Measurements from ENCODE around the gene MEP1B. TPM values are rescaled to one million over a fixed set of nuclear protein-coding genes. Genes with fewer than 3 reads are reported as not detected.
"Not testable (repeated sequence)": the region's sequence is repeated elsewhere in the genome, so short reads cannot be mapped to it uniquely, and the experiment has no call there.

Gene MEP1B
- total RNA-seq, 1 donor from 2014 or later = not detected

DNA sequence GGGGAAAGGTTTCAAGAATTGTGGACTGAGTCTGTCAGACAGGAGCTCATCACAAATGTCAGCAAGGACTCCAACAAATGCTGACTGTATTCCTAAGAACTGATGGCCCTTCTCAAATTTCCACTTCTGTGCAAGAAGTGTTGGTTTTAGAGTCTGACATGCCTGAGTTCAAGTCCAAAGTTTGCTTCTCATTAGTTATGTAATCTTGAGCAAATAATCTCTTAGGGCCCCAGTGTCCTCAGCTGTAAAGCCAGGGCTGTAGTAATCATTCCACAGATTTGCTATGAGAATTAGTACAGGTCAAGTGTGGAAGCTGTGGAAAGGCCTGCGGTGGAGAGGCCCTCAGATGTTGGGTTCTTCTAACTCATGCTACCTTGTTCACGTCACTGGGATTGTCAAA lies 23.9 kb downstream of the MEP1B start:
- Histone ChIP-seq H3K4me3 (ENCODE audit: low read depth, low read length) (no peak overlapping the region), H3K27me3 (ENCODE audit: control insufficient read depth, insufficient read depth, low read length) (no peaks in the 10 kb centered on the region), H3K36me3 (ENCODE audit: control insufficient read depth, insufficient read depth, low read length) (no peaks in the 10 kb centered on the region)
- TF ChIP-seq, protein P1, sequence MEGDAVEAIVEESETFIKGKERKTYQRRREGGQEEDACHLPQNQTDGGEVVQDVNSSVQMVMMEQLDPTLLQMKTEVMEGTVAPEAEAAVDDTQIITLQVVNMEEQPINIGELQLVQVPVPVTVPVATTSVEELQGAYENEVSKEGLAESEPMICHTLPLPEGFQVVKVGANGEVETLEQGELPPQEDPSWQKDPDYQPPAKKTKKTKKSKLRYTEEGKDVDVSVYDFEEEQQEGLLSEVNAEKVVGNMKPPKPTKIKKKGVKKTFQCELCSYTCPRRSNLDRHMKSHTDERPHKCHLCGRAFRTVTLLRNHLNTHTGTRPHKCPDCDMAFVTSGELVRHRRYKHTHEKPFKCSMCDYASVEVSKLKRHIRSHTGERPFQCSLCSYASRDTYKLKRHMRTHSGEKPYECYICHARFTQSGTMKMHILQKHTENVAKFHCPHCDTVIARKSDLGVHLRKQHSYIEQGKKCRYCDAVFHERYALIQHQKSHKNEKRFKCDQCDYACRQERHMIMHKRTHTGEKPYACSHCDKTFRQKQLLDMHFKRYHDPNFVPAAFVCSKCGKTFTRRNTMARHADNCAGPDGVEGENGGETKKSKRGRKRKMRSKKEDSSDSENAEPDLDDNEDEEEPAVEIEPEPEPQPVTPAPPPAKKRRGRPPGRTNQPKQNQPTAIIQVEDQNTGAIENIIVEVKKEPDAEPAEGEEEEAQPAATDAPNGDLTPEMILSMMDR (IDR thresholded peaks at IDR 0.05; ENCODE audit: insufficient read depth, low read length, poor library complexity, severe bottlenecking) = no peak
- DNase-seq (ENCODE audit: low read depth) = no peak

DNA sequence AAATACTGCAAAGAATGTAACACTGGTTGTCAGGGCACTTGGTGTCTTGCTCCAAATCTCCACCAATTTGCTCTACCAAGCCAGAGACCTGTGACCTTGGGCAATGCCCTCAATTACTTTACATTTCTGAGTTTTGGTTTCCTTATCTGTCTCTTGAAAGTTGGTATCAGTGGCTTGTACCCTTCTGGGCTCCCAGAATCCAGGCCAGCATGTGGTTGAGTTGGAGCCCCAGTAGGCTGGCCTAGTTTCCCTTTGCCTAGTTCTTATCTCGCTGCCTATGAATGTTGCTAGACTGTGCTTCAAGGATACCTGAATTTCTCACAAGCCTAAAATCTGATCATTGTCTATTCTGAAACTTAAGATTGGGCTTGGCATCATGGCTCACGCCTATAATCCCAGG lies 26.6 kb downstream of the MEP1B start:
- H3K4me3 ChIP-seq (ENCODE audit: low read depth, low read length) = no peak overlapping the region
- TF ChIP-seq, protein P1 (IDR thresholded peaks at IDR 0.05; ENCODE audit: insufficient read depth, low read length, poor library complexity, severe bottlenecking) = no peak

DNA sequence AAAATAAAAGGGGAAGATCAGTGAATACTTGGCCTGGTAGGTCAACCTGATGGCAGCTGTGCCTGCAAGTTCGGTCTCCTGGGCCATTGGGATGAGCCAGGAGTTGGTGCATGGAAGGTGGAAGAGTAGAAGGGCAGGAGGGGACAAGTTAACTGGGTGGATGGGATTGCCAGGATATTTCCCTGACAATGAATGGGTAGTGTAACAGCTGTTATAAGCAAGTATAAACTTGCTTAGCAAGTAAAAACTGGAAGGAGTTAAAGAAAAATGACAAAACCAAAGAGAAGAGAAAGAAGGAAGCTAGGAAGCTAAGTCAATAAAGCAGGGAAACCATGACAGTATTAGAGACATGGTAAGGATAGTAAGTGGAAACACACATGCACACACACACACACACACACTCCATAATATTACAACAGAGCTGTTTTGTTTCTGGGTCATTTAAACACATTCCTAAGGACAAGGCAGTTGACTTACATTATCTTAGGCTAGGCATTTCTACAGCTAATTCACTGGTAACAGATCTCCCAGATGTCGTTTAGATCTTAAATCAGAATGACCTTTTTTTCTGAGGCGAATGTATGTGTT lies 29.7 kb downstream of the MEP1B start:
- no peaks in the 10 kb centered on the region for H3K27me3 ChIP-seq (ENCODE audit: control insufficient read depth, insufficient read depth, low read length)
- no peak for DNase-seq (ENCODE audit: low read depth)
- no peaks in the 10 kb centered on the region for H3K36me3 ChIP-seq (ENCODE audit: control insufficient read depth, insufficient read depth, low read length)
- TF ChIP-seq, protein P1 (IDR thresholded peaks at IDR 0.05; ENCODE audit: insufficient read depth, low read length, poor library complexity, severe bottlenecking) = no peak
- no peak overlapping the region for H3K4me3 ChIP-seq (ENCODE audit: low read depth, low read length)

More for the DNA sequence above, 26.6 kb downstream of the MEP1B start:
- DNase-seq (ENCODE audit: low read depth) = no peak
- Histone ChIP-seq H3K36me3 (ENCODE audit: control insufficient read depth, insufficient read depth, low read length) (no peaks in the 10 kb centered on the region), H3K27me3 (ENCODE audit: control insufficient read depth, insufficient read depth, low read length) (no peaks in the 10 kb centered on the region)

DNA sequence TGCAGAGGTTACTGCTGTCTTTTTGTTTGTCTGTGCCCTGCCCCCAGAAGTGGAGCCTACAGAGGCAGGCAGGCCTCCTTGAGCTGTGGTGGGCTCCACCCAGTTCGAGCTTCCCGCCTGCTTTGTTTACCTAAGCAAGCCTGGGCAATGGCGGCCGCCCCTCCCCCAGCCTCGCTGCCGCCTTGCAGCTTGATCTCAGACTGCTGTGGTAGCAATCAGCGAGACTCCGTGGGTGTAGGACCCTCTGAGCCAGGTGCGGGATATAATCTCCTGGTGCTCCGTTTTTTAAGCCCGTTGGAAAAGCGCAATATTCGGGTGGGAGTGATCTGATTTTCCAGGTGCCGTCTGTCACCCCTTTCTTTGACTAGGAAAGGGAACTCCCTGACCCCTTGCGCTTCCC lies 43.5 kb downstream of the MEP1B start:
- not testable (repeated sequence) for H3K4me3 ChIP-seq (ENCODE audit: low read depth, low read length); H3K36me3 ChIP-seq (ENCODE audit: control insufficient read depth, insufficient read depth, low read length); H3K27me3 ChIP-seq (ENCODE audit: control insufficient read depth, insufficient read depth, low read length); DNase-seq (ENCODE audit: low read depth)

DNA sequence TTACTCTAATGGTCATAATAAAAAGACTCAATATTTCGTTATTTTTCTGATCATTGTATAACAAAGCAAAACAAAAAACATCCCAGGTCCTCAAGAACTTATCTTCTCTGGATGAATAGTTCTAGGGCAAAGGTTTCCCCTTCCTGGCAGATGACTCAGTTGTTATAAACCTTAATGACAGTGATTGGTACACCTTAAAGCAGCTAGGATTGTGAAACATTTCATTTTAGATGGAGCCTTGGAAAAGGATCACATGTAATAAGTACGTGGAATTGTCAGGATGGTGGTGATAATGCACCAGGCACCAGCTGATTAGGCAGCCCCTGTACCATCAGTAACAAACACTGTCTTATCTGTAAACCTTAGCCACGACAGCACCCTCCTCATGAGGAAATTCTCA lies 47.2 kb downstream of the MEP1B start:
- Histone ChIP-seq H3K36me3 (ENCODE audit: control insufficient read depth, insufficient read depth, low read length) (no peaks in the 10 kb centered on the region), H3K27me3 (ENCODE audit: control insufficient read depth, insufficient read depth, low read length) (no peaks in the 10 kb centered on the region), H3K4me3 (ENCODE audit: low read depth, low read length) (no peak overlapping the region)
- TF ChIP-seq, protein P1 (IDR thresholded peaks at IDR 0.05; ENCODE audit: insufficient read depth, low read length, poor library complexity, severe bottlenecking) = no peak
- DNase-seq (ENCODE audit: low read depth) = no peak

DNA sequence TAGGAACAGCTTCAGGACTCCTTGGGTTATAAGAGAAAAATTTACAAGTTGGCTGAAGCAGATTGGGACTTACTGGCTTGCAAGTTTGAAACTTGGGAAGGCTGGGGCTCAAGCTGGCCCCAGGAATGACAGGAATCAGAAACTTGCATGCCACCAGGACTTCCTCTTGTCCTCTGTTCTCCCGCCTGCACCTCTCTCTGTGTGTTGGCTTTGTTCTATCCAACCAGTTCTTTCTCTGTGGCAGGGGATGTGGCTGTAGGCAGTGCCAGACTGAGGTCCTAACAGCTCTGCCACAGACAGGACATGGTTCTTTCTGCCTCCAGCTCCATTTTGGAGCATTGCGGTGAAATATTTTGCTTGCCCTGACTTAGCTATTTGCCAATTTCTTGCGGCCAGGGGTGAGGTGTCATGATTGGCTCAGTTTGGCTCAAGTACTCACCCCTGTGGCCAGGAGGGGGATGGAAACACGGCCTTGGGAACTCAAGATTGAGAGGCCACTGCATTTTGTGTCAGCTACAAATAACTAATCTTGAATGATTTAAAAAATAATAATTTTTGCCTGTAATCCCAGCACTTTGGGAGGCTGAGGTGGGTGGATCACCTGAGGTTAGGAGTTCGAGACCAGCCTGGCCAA lies 48.9 kb downstream of the MEP1B start:
- H3K27me3 ChIP-seq (ENCODE audit: control insufficient read depth, insufficient read depth, low read length) = no peaks in the 10 kb centered on the region
- H3K36me3 ChIP-seq (ENCODE audit: control insufficient read depth, insufficient read depth, low read length) = no peaks in the 10 kb centered on the region
- no peak for DNase-seq (ENCODE audit: low read depth)
- TF ChIP-seq, protein P1 (IDR thresholded peaks at IDR 0.05; ENCODE audit: insufficient read depth, low read length, poor library complexity, severe bottlenecking) = no peak
- H3K4me3 ChIP-seq (ENCODE audit: low read depth, low read length) = no peak overlapping the region
